ENCODE data around the gene LCAT.
"Not testable (repeated sequence)": the region's sequence is repeated elsewhere in the genome, so short reads cannot be mapped to it uniquely, and the experiment has no call there.

Gene LCAT

DNA sequence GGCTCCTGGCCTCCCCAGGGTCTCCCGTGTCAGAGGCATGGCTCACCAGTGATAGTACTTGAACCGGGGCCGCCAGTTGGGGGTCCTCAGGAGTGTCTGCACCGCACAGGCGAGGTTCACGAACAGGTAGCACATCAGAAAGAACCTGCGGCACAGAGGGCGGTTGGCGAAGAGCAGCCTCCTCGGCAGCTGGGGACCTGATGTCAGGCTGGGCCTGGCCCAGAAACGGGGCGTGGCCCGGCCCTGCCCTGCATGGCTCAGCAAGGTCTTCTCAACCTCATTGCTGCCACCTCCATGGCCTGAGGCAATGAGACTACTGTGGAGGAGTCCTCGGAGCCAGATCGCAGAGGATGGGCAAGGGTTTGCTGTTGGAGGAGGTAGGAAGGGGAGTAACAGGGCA, 4.1 kb upstream of the LCAT start:
- H3K4me3 ChIP-seq (ENCODE audit: low read length) = no peak overlapping the region
- H2AFZ ChIP-seq (ENCODE audit: low read depth, low read length) = no peak overlapping the region
- no peaks in the 10 kb centered on the region for H3K27me3 ChIP-seq (ENCODE audit: insufficient read depth, low read length)
- H3K36me3 ChIP-seq (ENCODE audit: insufficient read depth, low read length) = peaks cover 30% of the 10 kb centered on the region
- H3K4me1 ChIP-seq (ENCODE audit: insufficient read depth, low read length) = peaks cover 14% of the 10 kb centered on the region
- no peaks in the 10 kb centered on the region for H3K9me3 ChIP-seq (ENCODE audit: low read length)

DNA sequence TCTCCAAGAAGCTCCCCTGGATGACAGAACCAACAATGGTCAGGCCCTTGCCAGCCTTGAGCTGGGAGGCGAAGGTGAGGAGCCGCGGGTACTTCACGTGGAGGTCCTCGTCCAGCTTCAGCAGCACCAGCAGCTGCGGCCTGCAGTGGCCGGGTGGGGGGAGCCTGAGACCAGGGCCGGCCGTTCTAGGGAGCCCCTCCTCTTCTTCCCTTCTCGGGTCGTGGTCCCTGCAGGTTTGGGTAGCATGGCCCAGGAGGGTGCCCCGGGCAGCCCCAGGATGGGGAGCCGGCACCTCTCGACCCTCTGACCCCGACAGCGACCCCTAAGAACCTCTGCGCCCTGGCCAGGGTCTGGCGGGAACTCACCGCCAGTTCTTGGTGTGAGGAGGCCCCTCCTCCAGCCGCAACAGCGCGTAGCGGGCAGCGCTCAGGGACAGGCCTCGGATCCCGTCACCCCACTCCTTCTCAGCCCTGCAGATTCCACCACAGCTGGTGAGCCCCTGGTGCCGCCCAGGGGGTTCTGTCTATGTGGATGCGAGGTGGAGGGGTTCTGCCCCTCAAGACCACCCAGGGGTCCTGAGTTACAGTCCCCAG, 3.1 kb upstream of the LCAT start:
- H3K4me3 ChIP-seq (ENCODE audit: low read length) = no peak overlapping the region
- H2AFZ ChIP-seq (ENCODE audit: low read depth, low read length) = no peak overlapping the region
- H3K36me3 ChIP-seq (ENCODE audit: insufficient read depth, low read length) = peaks cover 30% of the 10 kb centered on the region
- peaks cover 14% of the 10 kb centered on the region for H3K4me1 ChIP-seq (ENCODE audit: insufficient read depth, low read length)
- no peaks in the 10 kb centered on the region for H3K9me3 ChIP-seq (ENCODE audit: low read length)
- no peaks in the 10 kb centered on the region for H3K27me3 ChIP-seq (ENCODE audit: insufficient read depth, low read length)

DNA sequence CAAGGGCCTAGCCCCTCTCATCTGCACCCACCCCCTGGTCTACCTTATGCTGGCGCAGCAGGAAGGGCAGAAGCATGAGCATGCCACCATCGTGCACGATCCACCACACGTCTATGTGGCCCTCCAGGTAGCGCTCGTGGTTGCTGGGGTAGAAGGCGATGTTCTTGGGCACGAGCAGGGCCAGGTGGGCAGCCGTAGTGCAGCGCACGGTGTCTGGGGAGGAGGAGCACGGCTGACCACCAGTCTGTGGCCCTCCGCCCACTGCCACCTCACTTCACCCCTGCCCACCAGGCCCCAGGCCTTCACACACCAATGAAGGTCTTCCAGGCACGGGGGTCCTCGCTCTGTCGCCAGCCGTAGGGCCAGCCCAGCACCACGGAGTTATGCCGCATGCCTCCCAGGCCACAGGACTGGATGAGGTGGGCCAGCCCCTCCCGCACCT, 2.2 kb upstream of the LCAT start:
- Histone ChIP-seq H3K9me3 (ENCODE audit: low read length) (no peaks in the 10 kb centered on the region), H3K4me3 (ENCODE audit: low read length) (no peak overlapping the region), H3K36me3 (ENCODE audit: insufficient read depth, low read length) (peaks cover 28% of the 10 kb centered on the region), H3K4me1 (ENCODE audit: insufficient read depth, low read length) (peaks cover 14% of the 10 kb centered on the region), H2AFZ (ENCODE audit: low read depth, low read length) (no peak overlapping the region), H3K27me3 (ENCODE audit: insufficient read depth, low read length) (no peaks in the 10 kb centered on the region)

DNA sequence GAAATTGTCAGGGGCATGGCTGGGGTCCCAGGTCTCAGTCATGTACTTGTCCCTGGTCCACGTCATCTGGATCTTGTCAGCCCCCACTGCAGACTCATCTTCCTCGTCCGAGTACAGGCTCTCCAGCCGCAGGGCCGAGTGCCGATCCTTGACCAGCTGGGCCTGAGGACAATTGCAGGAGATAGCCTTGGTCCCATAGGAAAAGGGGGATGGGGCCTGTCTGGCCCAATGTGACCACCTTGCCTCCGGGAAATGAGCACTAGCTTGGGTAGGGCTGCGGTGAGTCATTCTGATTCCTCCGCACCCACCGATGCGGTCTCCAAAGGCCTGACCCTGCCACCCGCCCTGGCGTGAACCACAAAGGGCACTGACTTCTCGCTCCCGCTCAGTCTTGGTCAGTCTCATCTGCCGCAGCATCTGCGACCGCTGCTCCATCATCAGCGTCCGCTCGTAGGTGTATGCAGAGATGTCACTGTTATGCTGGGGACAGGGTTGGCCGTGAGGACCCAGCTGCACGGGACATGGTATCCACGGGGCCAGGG, 1.5 kb upstream of the LCAT start:
- Histone ChIP-seq H3K9me3 (ENCODE audit: low read length) (no peaks in the 10 kb centered on the region), H3K4me3 (ENCODE audit: low read length) (no peak overlapping the region), H3K27me3 (ENCODE audit: insufficient read depth, low read length) (no peaks in the 10 kb centered on the region), H2AFZ (ENCODE audit: low read depth, low read length) (no peak overlapping the region), H3K4me1 (ENCODE audit: insufficient read depth, low read length) (peaks cover 14% of the 10 kb centered on the region), H3K36me3 (ENCODE audit: insufficient read depth, low read length) (peaks cover 27% of the 10 kb centered on the region)

DNA sequence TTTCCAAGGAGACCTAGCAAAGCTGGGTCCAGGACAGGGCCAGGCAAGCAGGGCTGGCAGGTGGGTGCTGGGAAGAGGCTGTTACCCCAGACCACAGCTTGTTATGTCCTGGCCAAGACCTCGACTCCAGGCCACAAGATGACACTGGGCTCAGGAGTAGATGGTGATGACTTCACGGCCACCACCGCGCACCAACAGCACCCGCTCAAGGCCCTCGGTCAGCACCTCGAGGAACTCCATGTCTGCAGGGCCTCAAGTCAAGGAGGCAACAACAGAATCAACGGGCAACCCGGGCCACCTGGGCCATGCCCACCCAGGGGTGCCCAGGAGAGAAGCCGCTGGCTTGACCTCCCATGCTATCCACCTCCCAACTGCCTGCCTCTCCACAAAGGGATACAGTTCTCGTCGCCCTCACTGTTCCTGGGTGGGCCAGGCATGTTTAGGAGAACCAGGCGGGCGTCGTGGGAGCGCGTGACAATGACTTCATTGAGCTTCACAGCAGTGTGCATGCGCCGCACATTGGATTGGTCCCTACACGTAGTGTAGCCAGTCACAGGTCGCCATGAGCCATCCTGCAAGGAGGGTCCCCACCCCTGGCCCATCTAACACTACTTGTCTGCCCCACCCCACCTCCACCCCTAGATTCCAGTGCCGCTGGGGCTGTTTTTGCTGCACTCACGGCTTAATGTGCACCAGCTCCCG, 921 bp upstream of the LCAT start:
- peaks cover 27% of the 10 kb centered on the region for H3K36me3 ChIP-seq (ENCODE audit: insufficient read depth, low read length)
- no peaks in the 10 kb centered on the region for H3K9me3 ChIP-seq (ENCODE audit: low read length)
- peaks cover 14% of the 10 kb centered on the region for H3K4me1 ChIP-seq (ENCODE audit: insufficient read depth, low read length)
- no peak overlapping the region for H3K4me3 ChIP-seq (ENCODE audit: low read length)
- no peaks in the 10 kb centered on the region for H3K27me3 ChIP-seq (ENCODE audit: insufficient read depth, low read length)
- H2AFZ ChIP-seq (ENCODE audit: low read depth, low read length) = no peak overlapping the region

DNA sequence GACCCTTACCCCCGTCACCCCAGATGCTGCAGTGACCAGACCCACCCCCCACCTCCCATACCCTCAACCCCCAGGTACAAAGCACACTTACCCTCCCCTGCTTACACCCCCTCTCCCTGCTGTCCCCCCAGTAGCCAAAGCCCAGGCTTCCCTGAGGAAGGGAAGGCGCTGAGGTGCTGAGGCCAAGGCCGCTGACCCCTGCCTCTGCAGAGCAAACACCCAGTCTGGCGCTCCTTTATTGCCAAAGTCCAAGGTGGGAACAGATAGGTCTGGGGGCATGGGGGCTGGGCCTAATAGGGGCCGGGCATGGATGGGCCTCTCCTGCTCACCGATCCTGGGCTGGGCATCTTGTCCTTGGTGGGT, 683 bp downstream of the LCAT start:
- no peak overlapping the region for H3K4me3 ChIP-seq (ENCODE audit: low read length)
- H3K27me3 ChIP-seq (ENCODE audit: insufficient read depth, low read length) = no peaks in the 10 kb centered on the region
- H2AFZ ChIP-seq (ENCODE audit: low read depth, low read length) = no peak overlapping the region
- peaks cover 25% of the 10 kb centered on the region for H3K36me3 ChIP-seq (ENCODE audit: insufficient read depth, low read length)
- peaks cover 14% of the 10 kb centered on the region for H3K4me1 ChIP-seq (ENCODE audit: insufficient read depth, low read length)
- no peaks in the 10 kb centered on the region for H3K9me3 ChIP-seq (ENCODE audit: low read length)

DNA sequence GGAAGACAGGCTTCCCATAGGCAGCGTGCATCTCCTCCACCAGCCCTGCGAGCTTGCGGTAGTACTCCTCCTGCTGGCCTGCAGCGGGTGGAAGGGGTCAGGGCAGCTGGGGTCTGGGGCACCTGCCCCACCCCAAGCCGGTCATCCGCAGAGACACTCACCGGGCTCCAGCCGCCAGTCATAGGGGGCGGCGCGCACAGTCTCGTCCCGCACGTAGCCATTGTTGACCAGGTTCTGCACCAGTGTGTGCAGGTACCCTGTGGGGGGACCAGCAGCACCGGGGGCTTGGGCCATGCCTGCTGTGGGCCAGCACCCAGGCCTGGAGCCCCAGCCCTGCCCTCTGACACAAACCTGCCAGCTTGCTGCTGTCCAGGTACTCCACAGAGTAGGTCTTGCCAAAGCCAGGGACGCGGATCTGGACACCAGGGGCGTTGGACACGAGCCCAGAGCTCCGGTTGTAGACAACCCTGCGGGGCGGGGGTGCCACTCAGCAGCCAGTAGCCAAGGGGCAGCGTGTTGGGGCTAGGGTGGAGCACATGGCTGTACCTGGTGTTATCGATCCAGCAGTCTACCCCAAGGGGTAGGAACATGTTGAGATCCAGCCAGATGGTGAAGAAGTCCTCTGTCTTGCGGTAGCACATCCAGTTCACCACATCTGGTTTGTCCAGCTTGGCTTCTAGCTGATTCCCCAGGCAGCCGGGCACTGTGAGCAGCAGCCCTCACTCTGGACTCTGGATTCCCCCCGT, 1.2 kb downstream of the LCAT start:
- Histone ChIP-seq H3K27me3 (ENCODE audit: insufficient read depth, low read length) (no peaks in the 10 kb centered on the region), H3K4me3 (ENCODE audit: low read length) (no peak overlapping the region), H3K36me3 (ENCODE audit: insufficient read depth, low read length) (peaks cover 20% of the 10 kb centered on the region)

DNA sequence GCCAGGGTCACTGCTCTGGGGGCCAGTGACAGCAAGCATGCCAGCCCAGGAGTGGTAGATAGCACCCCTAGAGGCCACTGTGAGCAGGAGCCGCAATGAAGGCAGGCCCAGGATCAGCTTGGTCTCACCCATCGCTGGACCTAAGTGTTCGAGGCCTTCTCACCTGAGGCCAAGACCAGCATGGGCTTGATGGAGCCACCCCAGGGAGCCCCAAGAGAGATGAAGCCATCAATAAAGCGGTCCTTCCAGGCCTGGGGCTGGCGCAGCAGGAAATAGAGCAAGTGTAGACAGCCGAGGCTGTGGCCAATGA, 1.8 kb downstream of the LCAT start:
- Histone ChIP-seq H3K27me3 (ENCODE audit: insufficient read depth, low read length) (no peaks in the 10 kb centered on the region), H2AFZ (ENCODE audit: low read depth, low read length) (no peak overlapping the region), H3K9me3 (ENCODE audit: low read length) (no peaks in the 10 kb centered on the region), H3K4me3 (ENCODE audit: low read length) (no peak overlapping the region), H3K36me3 (ENCODE audit: insufficient read depth, low read length) (peaks cover 16% of the 10 kb centered on the region), H3K4me1 (ENCODE audit: insufficient read depth, low read length) (peaks cover 15% of the 10 kb centered on the region)

More for the DNA sequence above, 1.2 kb downstream of the LCAT start:
- Histone ChIP-seq H2AFZ (ENCODE audit: low read depth, low read length) (no peak overlapping the region), H3K4me1 (ENCODE audit: insufficient read depth, low read length) (peaks cover 14% of the 10 kb centered on the region), H3K9me3 (ENCODE audit: low read length) (no peaks in the 10 kb centered on the region)

DNA sequence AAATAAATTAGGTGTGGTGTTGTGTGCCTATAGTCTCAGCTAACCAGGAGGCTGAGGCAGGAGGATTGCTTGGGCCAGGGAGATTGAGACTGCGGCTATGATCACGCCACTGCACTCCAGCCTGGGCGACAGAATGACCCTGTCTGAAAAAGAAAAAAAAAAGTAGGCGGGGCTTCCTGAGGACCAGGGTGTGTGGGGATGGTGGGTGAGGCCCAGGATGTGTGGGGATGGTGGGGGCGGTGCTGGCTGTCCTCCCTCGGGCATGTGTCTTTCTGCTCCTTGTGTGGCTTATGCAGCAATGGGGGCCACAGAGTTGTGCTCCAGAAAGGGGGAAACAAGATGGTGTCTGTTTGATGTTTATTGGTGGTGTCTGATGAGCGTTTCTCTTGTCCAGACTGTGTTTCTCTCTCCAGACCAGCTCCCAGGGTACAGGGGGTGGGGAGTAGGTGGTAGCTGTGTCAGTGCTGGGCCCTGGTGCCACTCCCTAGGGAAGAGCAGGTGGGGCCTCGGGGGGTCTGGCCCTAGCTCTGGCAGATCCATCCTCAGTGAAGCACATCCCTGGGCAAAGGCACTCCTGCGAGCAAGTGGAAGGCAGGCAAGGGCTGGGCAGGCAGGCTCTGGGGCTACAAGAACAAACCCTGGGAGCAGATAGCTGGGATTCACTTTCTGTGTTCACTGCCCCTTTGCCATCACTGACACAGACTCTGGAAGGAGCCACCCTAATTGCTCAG, 2.3 kb downstream of the LCAT start:
- peaks cover 16% of the 10 kb centered on the region for H3K36me3 ChIP-seq (ENCODE audit: insufficient read depth, low read length)
- H3K9me3 ChIP-seq (ENCODE audit: low read length) = no peaks in the 10 kb centered on the region
- no peaks in the 10 kb centered on the region for H3K27me3 ChIP-seq (ENCODE audit: insufficient read depth, low read length)
- H3K4me1 ChIP-seq (ENCODE audit: insufficient read depth, low read length) = peaks cover 20% of the 10 kb centered on the region
- no peak overlapping the region for H2AFZ ChIP-seq (ENCODE audit: low read depth, low read length)
- no peak overlapping the region for H3K4me3 ChIP-seq (ENCODE audit: low read length)

DNA sequence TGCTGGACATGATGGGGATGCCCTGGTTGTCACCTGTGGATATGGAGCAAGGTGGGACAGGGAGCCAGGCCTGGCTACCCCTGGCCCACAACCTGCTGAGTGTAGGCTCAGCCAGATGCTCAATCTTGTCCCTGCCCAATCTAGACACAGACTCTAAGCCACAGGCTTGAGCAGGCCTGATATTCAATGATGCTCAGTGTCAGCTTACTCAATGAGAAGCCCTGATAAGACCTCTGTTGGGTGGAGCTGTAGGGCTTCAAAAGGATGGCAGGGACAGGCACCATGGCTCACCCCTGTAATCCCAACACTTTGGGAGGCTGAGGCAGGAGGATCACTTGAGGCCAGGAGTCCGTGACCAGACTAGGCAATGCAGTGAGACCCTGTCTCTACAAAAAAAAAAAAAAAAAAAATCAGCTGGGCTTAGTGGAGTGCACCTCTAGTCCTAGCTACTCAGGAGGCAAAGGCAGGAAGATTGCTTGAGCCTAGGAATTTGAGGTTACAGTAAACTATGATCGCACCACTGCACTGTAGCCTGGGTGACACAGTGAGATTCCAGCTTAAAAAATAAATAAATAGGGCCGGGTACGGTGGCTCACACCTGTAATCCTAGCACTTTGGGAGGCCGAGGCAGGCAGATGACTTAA, 3.4 kb downstream of the LCAT start:
- Histone ChIP-seq H3K4me3 (ENCODE audit: low read length) (no peak overlapping the region), H3K27me3 (ENCODE audit: insufficient read depth, low read length) (no peaks in the 10 kb centered on the region), H3K9me3 (ENCODE audit: low read length) (no peaks in the 10 kb centered on the region), H3K36me3 (ENCODE audit: insufficient read depth, low read length) (peaks cover 9% of the 10 kb centered on the region), H2AFZ (ENCODE audit: low read depth, low read length) (no peak overlapping the region), H3K4me1 (ENCODE audit: insufficient read depth, low read length) (peaks cover 21% of the 10 kb centered on the region)

DNA sequence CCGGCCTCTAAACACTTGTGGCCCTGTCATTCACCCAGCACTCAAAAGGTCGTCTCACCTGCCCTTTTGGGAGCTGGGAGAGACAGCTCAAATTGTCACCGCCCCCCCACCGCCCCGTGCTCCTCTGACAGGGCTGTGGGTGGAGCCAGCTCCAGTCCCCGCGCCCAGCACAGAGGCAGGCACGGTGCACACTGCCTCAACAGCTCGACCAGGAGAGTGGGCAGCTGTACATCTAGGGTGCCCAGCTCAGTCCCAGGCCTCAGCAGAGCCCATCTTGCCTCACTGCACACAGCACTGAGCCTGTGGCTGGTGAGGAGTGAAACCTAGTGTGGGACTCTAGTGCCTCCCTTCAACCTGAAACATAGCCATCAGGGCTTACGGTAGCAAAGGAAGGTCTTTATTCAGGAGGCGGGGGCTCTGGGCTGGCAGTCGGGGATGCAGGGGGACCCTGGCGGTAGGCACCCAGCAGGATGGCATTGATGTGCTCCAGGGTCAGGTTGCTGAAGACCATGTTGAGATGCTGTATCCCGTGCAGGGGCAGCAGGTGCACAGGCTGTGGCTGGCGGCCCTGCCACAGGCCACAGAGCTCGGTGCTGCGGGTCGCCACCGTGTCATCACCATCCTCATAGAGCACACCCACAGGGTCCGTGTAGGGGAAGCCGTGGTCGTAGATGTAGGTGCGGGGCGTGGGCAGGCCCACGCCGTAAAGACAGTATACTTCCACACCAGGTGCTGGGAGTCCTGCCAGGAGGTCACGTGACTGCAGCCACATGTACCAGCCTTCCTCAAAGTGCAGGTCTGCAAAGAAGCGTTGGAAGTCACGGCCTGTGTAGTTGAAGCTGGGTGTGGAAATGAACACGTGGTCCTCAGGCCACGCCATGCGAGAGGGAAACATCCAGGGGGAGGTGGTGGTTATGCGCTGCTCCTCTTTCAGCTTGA, 4.1 kb downstream of the LCAT start:
- Histone ChIP-seq H3K9me3 (ENCODE audit: low read length) (no peaks in the 10 kb centered on the region), H3K4me3 (ENCODE audit: low read length) (no peak overlapping the region), H3K27me3 (ENCODE audit: insufficient read depth, low read length) (no peaks in the 10 kb centered on the region), H3K4me1 (ENCODE audit: insufficient read depth, low read length) (peaks cover 25% of the 10 kb centered on the region), H3K36me3 (ENCODE audit: insufficient read depth, low read length) (peaks cover 5% of the 10 kb centered on the region), H2AFZ (ENCODE audit: low read depth, low read length) (no peak overlapping the region)

DNA sequence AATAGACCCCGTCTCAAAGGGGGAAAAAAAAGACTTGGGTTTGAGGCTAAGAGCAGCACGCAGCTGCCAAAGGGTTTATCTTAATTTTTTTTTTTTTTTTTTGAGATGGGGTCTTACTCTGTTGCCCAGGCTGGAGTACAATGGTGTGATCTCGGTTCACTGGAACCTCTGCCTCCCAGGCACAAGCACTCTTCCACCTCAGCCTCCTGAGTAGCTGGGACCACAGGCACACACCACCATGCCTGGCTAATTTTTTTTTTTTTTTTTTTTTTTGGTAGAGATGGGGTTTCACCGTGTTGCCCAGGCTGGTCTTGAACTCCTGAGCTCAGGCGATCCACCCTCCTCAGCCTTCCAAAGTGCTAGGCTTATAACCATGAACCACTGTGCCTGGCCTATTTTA, 6.2 kb downstream of the LCAT start:
- H3K4me1 ChIP-seq (ENCODE audit: insufficient read depth, low read length) = peaks cover 18% of the 10 kb centered on the region
- H3K36me3 ChIP-seq (ENCODE audit: insufficient read depth, low read length); H3K9me3 ChIP-seq (ENCODE audit: low read length); H3K27me3 ChIP-seq (ENCODE audit: insufficient read depth, low read length); H2AFZ ChIP-seq (ENCODE audit: low read depth, low read length); H3K4me3 ChIP-seq (ENCODE audit: low read length): not testable (repeated sequence)

All from neuron (in vitro differentiated cells).